GM12892 (cell line): ENCODE measurements around the gene APEH.
"Not testable (repeated sequence)": the region's sequence is repeated elsewhere in the genome, so short reads cannot be mapped to it uniquely, and the experiment has no call there.

Experiments used
- POLR2A ChIP-seq: IDR thresholded peaks from 2 replicates; pipeline ENCODE4 v1.6.1; 2011; ENCODE audit warnings: low read depth, low read length, control low read depth
- POLR2AphosphoS5 ChIP-seq: IDR thresholded peaks from 2 replicates; pipeline ENCODE4 v1.6.1; 2011; ENCODE audit warnings: low read depth, low read length, control low read depth
- TAF1 ChIP-seq: IDR thresholded peaks from 2 replicates; pipeline ENCODE4 v1.6.1; 2011; ENCODE audit warnings: low read depth, mild to moderate bottlenecking, control low read depth, low read length, borderline replicate concordance

DNA sequence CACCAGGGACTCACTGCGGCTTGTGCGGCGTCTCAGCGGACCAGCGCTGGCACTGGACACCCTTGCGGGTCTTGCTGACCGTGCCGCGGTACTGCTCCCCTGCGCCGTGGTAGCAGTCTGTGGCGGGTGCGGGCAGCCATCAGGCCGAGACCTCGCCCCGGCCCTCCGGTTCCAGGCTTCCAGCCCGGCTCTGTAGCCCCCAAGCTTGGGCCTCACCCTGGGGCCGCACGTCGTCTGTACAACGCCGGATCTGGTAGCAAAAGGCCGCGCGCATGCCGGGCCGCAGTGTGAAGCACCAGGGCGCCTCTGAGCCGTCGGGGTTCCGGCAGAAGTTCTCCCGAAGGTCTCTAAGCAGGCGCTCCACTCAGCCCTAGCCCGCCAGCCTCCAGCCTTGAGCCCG is 11.7 kb downstream of the APEH start:
- not testable (repeated sequence) for TF ChIP-seq TAF1, POLR2A, POLR2AphosphoS5
